Measurements from ENCODE around the gene ANKRD11.

ANKRD11 gene

DNA sequence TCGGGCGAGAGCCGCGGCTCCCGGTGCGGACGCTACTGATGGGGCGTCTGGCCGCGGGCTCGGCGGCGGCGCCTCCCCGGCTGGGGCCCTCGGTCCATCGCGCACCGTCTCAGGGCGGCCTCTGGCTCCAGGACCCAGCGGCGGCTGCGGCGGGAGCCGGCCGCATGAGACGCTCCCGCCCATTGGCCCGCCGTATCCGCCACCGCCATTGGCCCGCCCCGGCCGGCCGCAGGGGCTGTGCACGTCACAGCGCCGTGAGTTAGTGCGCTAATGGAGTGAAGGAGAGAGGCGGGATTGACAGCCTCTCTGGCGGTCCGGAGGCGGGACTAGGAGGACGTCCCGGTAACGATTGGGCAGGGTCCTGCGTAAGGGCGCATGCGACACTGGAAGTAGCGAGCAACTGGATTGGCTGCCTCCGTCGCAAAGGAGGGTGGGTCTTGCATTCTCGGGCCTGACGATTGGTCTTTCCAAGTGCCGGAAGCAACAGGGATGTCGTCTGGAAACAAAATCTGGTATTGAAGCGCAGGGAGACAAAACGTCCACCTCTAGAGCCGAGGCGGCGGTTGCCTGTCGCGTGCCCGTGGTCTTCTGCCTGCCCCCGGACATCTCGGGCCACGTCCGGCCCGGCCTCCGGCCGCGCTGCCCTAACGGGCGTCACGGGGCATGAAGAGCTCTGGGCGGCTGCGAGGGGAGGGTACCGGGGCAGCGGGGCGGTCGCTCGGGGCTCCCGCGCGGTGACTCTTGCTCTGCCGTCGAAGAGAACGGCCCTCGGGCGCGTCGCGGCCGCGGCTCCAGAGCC, at the start of gene ANKRD11:
Gene ANKRD11, minus strand, starts transcription at position 123 of the 799 bp plus-strand sequence. CDS start 173,542 bp downstream, outside the sequence.
- DNase-seq: peak; percentile 100
- in situ Hi-C loops (cut with HindIII; ENCODE audit: low pct_ligation_motif_present, low pct_unique_long_range_greater_than_20kb, low sequenced_read_pairs): no loop called here

- in situ Hi-C loops (cut with HindIII; ENCODE audit: low pct_ligation_motif_present, low pct_unique_long_range_greater_than_20kb, low sequenced_read_pairs): no loop called here
Observed at GRCh38 chr16:89538286-89538685, 47.9 kb upstream of the ANKRD11 start.

DNA sequence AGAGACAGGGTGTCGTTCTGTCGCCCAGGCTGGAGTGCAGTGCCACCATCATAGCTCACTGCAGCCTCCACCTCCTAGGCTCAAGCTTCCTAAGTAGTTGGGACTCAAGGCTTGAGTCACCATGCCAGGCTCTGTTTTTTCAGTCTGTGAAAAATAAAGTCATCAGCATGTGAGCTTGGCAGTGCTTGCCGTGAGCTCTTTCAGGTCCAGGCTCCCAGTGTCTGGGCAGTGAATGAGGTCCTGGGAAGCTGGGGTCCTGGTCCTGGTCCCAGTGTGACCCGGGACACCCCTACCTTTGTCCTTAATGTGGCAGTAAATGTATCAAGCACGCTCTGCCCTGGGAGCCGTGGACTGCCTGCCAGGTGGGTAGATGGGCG, 47.2 kb upstream of the ANKRD11 start:
- no peak for DNase-seq
- in situ Hi-C loops (cut with HindIII; ENCODE audit: low pct_ligation_motif_present, low pct_unique_long_range_greater_than_20kb, low sequenced_read_pairs): no loop called here

More at GRCh38 chr16:89538286-89538685, 47.9 kb upstream of the ANKRD11 start:
- no peak for DNase-seq

GRCh38 chr16:89536886-89537548, 46.7 kb upstream of the ANKRD11 start:
- in situ Hi-C loops (cut with HindIII; ENCODE audit: low pct_ligation_motif_present, low pct_unique_long_range_greater_than_20kb, low sequenced_read_pairs): no loop called here
- DNase-seq: no peak

GRCh38 chr16:89536371-89536770, 46.0 kb upstream of the ANKRD11 start:
- DNase-seq: no peak
- in situ Hi-C loops (cut with HindIII; ENCODE audit: low pct_ligation_motif_present, low pct_unique_long_range_greater_than_20kb, low sequenced_read_pairs): no loop called here

- DNase-seq: no peak
- in situ Hi-C loops (cut with HindIII; ENCODE audit: low pct_ligation_motif_present, low pct_unique_long_range_greater_than_20kb, low sequenced_read_pairs): no loop called here
Observed at GRCh38 chr16:89534252-89534756, 43.9 kb upstream of the ANKRD11 start.

- in situ Hi-C loops (cut with HindIII; ENCODE audit: low pct_ligation_motif_present, low pct_unique_long_range_greater_than_20kb, low sequenced_read_pairs): no loop called here
- DNase-seq: no peak
Observed at GRCh38 chr16:89531821-89532526, 41.6 kb upstream of the ANKRD11 start.

DNA sequence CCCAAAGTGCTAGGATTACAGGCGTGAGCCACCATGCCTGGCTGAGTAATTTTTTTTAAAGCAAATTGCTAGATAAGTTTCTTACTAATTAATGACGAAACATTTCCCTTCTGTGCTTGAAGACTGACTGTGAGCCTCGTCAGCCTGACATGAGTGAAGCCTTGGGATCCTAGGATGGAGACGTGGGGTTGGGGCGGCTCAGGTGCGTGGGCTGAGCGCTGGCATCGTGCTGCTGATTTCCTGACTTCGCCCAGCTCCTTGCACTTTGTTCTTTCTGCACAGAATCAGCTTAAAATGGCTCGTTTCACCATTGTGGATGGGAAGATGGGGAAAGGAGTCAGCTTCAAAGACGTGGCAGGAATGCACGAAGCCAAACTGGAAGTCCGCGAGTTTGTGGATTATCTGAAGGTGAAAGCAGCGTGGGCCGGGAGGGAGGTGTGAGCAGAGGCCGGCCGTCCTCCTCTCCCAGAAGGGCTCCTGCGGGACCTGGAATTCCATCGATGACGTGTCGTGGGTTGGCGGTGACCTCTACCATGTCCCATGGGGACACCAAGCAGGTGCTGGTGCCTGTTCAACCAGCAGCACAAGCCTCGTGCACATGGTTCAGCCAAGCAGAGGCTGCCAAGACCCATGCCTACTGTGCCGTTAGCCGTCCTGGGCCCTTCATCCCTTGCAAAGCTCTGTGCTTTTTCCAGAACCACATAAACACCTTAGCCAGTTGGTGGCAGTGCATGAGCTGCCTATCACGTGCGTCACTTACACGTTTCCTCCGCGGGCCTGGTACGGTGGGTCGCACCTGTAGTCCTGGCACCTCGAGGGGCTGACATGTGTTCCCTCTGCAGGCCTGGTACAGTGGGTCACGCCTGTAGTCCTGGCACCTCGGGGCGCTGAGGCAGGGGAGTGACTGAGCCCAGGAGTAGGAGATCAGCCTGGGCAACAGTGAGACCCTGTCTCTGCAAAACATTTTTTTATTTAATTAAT, 40.3 kb upstream of the ANKRD11 start:
- in situ Hi-C loops (cut with HindIII; ENCODE audit: low pct_ligation_motif_present, low pct_unique_long_range_greater_than_20kb, low sequenced_read_pairs): no loop called here
- no peak for DNase-seq

- in situ Hi-C loops (cut with HindIII; ENCODE audit: low pct_ligation_motif_present, low pct_unique_long_range_greater_than_20kb, low sequenced_read_pairs): no loop called here
- no peak for DNase-seq
Observed at GRCh38 chr16:89529097-89529496, 38.7 kb upstream of the ANKRD11 start.

GRCh38 chr16:89525146-89525913, 35.0 kb upstream of the ANKRD11 start:
- in situ Hi-C loops (cut with HindIII; ENCODE audit: low pct_ligation_motif_present, low pct_unique_long_range_greater_than_20kb, low sequenced_read_pairs): no loop called here
- no peak for DNase-seq

DNA sequence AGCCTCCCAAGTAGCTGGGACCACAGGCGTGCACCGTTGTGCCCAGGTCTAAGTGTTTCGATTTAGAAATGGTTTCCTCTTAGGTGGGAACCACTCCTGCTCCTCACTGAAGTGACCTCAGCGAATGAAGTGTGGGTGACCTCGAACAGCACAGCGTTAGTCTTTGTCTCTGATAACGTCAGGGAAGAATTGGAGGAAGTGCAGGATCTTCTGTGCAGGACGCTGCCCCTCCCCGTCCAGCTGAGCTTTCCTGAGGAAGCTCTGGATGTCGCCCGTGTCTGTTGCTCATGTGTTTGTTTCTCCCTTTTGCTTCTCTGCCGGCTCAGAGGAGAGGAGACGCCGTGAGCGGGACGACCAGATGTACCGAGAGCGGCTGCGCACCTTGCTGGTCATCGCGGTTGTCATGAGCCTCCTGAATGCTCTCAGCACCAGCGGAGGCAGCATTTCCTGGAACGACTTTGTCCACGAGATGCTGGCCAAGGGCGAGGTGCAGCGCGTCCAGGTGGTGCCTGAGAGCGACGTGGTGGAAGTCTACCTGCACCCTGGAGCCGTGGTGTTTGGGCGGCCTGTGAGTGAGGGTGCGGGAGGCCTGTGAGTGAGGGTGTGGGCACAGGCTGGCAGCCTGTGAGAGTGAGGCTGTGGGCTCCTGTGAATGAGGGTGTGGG, 33.5 kb upstream of the ANKRD11 start:
- DNase-seq: no peak
- in situ Hi-C loops (cut with HindIII; ENCODE audit: low pct_ligation_motif_present, low pct_unique_long_range_greater_than_20kb, low sequenced_read_pairs): no loop called here

DNA sequence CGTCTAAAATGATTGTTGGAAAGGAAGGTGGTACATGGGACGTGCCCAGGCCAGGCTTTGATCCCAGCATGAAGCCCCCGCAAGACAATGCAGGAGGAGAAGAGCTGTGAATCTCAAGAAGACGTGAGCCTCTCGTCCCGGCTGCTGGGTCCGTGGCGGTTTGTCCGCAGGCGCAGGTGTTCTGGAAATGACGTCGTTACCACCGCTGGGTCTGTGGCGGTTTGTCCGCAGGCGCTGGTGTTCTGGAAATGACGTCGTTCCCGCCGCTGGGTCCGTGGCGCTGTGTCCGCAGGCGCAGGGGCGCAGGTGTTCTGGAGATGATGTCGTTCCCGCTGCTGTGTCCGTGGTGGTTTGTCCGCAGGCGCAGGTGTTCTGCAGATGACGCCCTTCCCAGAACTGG, 31.9 kb upstream of the ANKRD11 start:
- no peak for DNase-seq
- in situ Hi-C loops (cut with HindIII; ENCODE audit: low pct_ligation_motif_present, low pct_unique_long_range_greater_than_20kb, low sequenced_read_pairs): no loop called here

DNA sequence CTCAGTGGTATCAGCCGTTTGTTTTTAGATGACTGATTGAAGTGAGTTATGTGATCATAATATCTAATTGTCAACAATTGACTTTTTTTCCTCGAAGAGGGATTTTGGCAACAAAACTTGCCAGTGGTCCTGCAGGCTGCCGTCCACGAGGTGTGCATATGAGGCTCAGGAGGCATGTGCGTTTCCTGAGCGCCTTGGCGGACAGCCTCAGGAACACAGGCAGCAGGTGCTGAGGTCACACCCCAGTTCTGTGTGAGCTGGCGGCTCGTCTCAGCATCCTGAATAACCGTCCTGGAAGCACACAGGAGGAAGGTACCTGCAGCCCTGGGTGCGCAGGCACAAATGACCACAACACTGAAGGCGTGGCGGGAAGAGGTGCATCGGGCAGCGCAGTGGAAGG, 29.5 kb upstream of the ANKRD11 start:
- in situ Hi-C loops (cut with HindIII; ENCODE audit: low pct_ligation_motif_present, low pct_unique_long_range_greater_than_20kb, low sequenced_read_pairs): no loop called here
- no peak for DNase-seq

DNA sequence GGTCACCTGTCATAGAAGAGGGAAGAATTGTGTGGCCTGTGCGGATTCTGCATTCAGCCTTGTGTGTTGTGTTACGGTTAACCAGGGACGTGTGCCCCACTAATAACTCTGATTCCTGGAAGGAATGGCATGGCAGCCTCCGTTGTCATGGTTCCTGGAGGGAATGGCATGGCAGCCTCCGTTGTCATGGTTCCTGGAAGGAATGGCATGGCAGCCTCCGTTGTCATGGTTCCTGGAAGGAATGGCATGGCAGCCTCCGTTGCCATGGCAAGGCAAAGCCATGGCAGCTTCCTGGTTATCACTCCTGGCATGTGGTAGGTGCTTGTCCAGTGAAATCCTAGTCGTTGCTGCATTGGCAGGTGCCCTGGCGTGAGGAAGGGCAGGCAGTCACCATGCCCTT, 26.8 kb upstream of the ANKRD11 start:
- in situ Hi-C loops (cut with HindIII; ENCODE audit: low pct_ligation_motif_present, low pct_unique_long_range_greater_than_20kb, low sequenced_read_pairs): no loop called here
- DNase-seq: no peak

DNA sequence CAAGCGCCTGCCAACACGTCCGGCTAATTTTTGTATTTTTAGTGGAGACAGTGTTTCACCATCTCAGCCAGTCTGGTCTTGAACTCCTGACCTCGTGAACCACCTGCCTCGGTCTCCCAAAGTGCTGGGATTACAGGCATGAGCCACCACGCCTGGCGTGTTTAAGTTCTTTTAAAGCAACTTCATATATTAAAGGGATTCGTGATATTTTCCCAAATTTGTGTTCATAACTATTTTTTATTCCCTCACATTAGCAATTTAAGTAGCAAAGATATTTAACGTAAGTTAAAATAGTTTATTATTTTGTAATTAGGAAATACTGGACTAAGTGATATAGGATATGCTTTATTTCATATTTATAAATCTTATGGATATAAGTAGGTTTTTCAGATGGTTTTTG, 22.1 kb upstream of the ANKRD11 start:
- in situ Hi-C loops (cut with HindIII; ENCODE audit: low pct_ligation_motif_present, low pct_unique_long_range_greater_than_20kb, low sequenced_read_pairs): no loop called here
- no peak for DNase-seq

- in situ Hi-C loops (cut with HindIII; ENCODE audit: low pct_ligation_motif_present, low pct_unique_long_range_greater_than_20kb, low sequenced_read_pairs): no loop called here
- no peak for DNase-seq
Observed at GRCh38 chr16:89511374-89511773, 21.0 kb upstream of the ANKRD11 start.

GRCh38 chr16:89510526-89510925, 20.2 kb upstream of the ANKRD11 start:
- in situ Hi-C loops (cut with HindIII; ENCODE audit: low pct_ligation_motif_present, low pct_unique_long_range_greater_than_20kb, low sequenced_read_pairs): no loop called here
- no peak for DNase-seq

Data from ACHN (cell line).